Measurements from ENCODE around the gene CACNA1I.

- TF ChIP-seq BCL6B (tag by site-specific recombination; IDR thresholded peaks at IDR 0.05) (no peak), ZEB2 (tag by site-specific recombination; IDR thresholded peaks at IDR 0.05) (no peak)
Measured at GRCh38 chr22:39729141-39729934, 158.8 kb downstream of the CACNA1I start.

Data from HEK293 (cell line).